Endothelial cell of umbilical vein (primary cell): Measurements from ENCODE around the gene FBN2. TPM values are rescaled to one million over a fixed set of nuclear protein-coding genes. Genes with fewer than 3 reads are reported as not detected.

Experiments used
- BruUV-seq: library from RNA; stranded (reverse); fragments of 400-500 nt; replicated peaks from 2 replicates; lab custom pipeline; 2021; lab: Mats Ljungman, UMichigan
- CTCF ChIA-PET: fragments of 300-600, 350-600 bp; sonication (Branson Sonifier 250); formaldehyde crosslinking; loops from one replicate; lab custom pipeline; 2021; ENCODE audit warnings: antibody characterized with exemption, inconsistent platforms; lab: Charles Lee
- POLR2A ChIA-PET: fragments of 300-600, 350-600 bp; sonication (Branson Sonifier 250); formaldehyde crosslinking; loops from one replicate; lab custom pipeline; 2021; ENCODE audit warnings: antibody characterized with exemption, inconsistent platforms; lab: Charles Lee
- DNase-seq: peaks from one replicate; pipeline ENCODE4 v3.0.0-alpha.2; 2011; ENCODE audit warnings: low read depth, low spot score
- FAIRE-seq: peaks from 2 replicates; lab custom pipeline; 2011; peaks lifted over from hg19 to GRCh38; lab: Jason Lieb, UNC
- H2AFZ ChIP-seq: 2 replicates; pipeline ENCODE4 v1.6.0; 2012; ENCODE audit warnings: low read depth, low read length, control low read depth, inconsistent platforms
- H3K27ac ChIP-seq: 2 replicates; pipeline ENCODE4 v1.5.1; 2011; ENCODE audit warnings: low read depth, mild to moderate bottlenecking, control low read depth, low read length, moderate library complexity; ENCODE audit not compliant: insufficient read depth
- H3K27me3 ChIP-seq, 2 experiments: 2 replicates each; pipeline versions ENCODE4 v1.6.0 to v1.6.1; 2011; ENCODE audit warnings: low read length in 2 of 2, mixed read lengths in 1 of 2; ENCODE audit not compliant: control insufficient read depth in 2 of 2, insufficient read depth in 2 of 2
- H3K36me3 ChIP-seq, 2 experiments: 2 replicates in 1 of 2; 3 replicates in 1 of 2; pipeline ENCODE4 v1.5.1; 2011; ENCODE audit warnings: low read length in 2 of 2, mild to moderate bottlenecking in 1 of 2, moderate library complexity in 1 of 2; ENCODE audit not compliant: control insufficient read depth in 2 of 2, insufficient read depth in 2 of 2; ENCODE audit errors: extremely low read depth in 1 of 2
- H3K4me1 ChIP-seq: 3 replicates; pipeline ENCODE4 v1.5.1; 2011; ENCODE audit warnings: mild to moderate bottlenecking, low read length; ENCODE audit not compliant: control insufficient read depth, insufficient read depth; ENCODE audit errors: extremely low read depth
- H3K4me2 ChIP-seq: 2 replicates; pipeline ENCODE4 v1.6.1; 2011; ENCODE audit warnings: low read length, control low read depth, mixed read lengths; ENCODE audit not compliant: insufficient read depth
- H3K4me3 ChIP-seq, 3 experiments: fragments of 200-600 bp in 1 of 3; sonication (generic), shearing (Covaris generic) in 1 of 3; replicated peaks in 1 of 3; 2 replicates each; pipeline ENCODE4 v1.5.1; 2011 to 2016; ENCODE audit warnings: control low read depth in 3 of 3, low read length in 3 of 3, mild to moderate bottlenecking in 2 of 3, inconsistent platforms in 1 of 3, low read depth in 1 of 3, moderate library complexity in 1 of 3; ENCODE audit not compliant: insufficient read depth in 1 of 3
- H3K79me2 ChIP-seq: 2 replicates; pipeline ENCODE4 v1.6.0; 2012; ENCODE audit warnings: low read length, inconsistent platforms; ENCODE audit not compliant: control insufficient read depth, insufficient read depth
- H3K9ac ChIP-seq: replicated peaks from 2 replicates; pipeline ENCODE3; 2011; ENCODE audit warnings: low read length, control low read depth; ENCODE audit not compliant: insufficient read depth; ENCODE audit errors: extremely low read depth
- H3K9me1 ChIP-seq: replicated peaks from 3 replicates; pipeline ENCODE4 v1.6.0; 2011; ENCODE audit warnings: mild to moderate bottlenecking, low read length; ENCODE audit not compliant: control insufficient read depth, insufficient read depth; ENCODE audit errors: extremely low read depth
- H3K9me3 ChIP-seq: replicated peaks from 2 replicates; pipeline ENCODE4 v1.5.1; 2012; ENCODE audit warnings: low read length, inconsistent platforms; ENCODE audit not compliant: control insufficient read depth, insufficient read depth
- H4K20me1 ChIP-seq: replicated peaks from 2 replicates; pipeline ENCODE3; 2011; ENCODE audit warnings: mild to moderate bottlenecking, low read length; ENCODE audit not compliant: control insufficient read depth, insufficient read depth; ENCODE audit errors: extremely low read depth
- EZH2 ChIP-seq: IDR thresholded peaks from 2 replicates; pipeline ENCODE4 v1.6.1; 2012; ENCODE audit warnings: borderline replicate concordance, low read depth, mild to moderate bottlenecking, moderate library complexity, low read length, inconsistent platforms; ENCODE audit not compliant: severe bottlenecking
- FOS ChIP-seq: IDR thresholded peaks from 2 replicates; pipeline ENCODE4 v1.6.1; 2011; ENCODE audit warnings: mild to moderate bottlenecking, low read length, moderate library complexity, borderline replicate concordance; ENCODE audit not compliant: insufficient read depth
- GATA2 ChIP-seq: IDR thresholded peaks from 2 replicates; pipeline ENCODE4 v1.7.0; 2011; ENCODE audit warnings: low read depth, mild to moderate bottlenecking, moderate library complexity, mixed read lengths, low read length; ENCODE audit not compliant: insufficient read length, insufficient read depth
- JUN ChIP-seq: IDR thresholded peaks from 2 replicates; pipeline ENCODE4 v1.6.1; 2011; ENCODE audit warnings: borderline replicate concordance, low read depth; ENCODE audit not compliant: insufficient read length, insufficient read depth
- MYC ChIP-seq: IDR thresholded peaks from one replicate; pipeline ENCODE4 v1.6.1; 2011; ENCODE audit warnings: mild to moderate bottlenecking, low read depth, low read length
- POLR2A ChIP-seq: IDR thresholded peaks from 2 replicates; pipeline ENCODE4 v1.6.1; 2012; ENCODE audit warnings: low read depth, mild to moderate bottlenecking, control low read depth, low read length
- POLR2AphosphoS5 ChIP-seq: IDR thresholded peaks from 2 replicates; pipeline ENCODE4 v1.6.1; 2012; ENCODE audit warnings: low read depth, mild to moderate bottlenecking, control low read depth, low read length, moderate library complexity; ENCODE audit not compliant: insufficient read depth
- dilution Hi-C: fragments of 300-500 bp; cut with MboI; formaldehyde crosslinking; loops from one replicate; pipeline ENCODE4 v1.15.0; 2019; ENCODE audit warnings: low sequenced_read_pairs; ENCODE audit not compliant: extremely low pct_ligation_motif_present
- intact Hi-C: fragments of 100-400 bp; cut with micrococcal nuclease; formaldehyde crosslinking; loops from one replicate; pipeline ENCODE4 v1.10.0; 2022
- polyA plus RNA-seq, 4 experiments: library from polyadenylated mRNA; depleted of rRNA in 3 of 4; stranded (reverse) in 3 of 4; unstranded in 1 of 4; fragments of >200 nt; gene quantifications; 2 replicates each; pipeline versions ENCODE4 v1.2.1 to v1.2.3, GENCODE V29; 2011 to 2012; ENCODE audit warnings: missing spikeins in 1 of 4
- total RNA-seq: library from RNA; stranded (reverse); gene quantifications from 2 replicates; pipeline ENCODE4 v1.2.3, GENCODE V29; 2021
- TF ChIP-seq, protein P1 (sequence below), 2 donors: IDR thresholded peaks; 1 replicate in 1 of 2; 2 replicates in 1 of 2; pipeline ENCODE4 v1.5.1; 2011; ENCODE audit warnings: low read length in 2 of 2, mild to moderate bottlenecking in 2 of 2, moderate library complexity in 2 of 2, control low read depth in 1 of 2, inconsistent platforms in 1 of 2, low read depth in 1 of 2; ENCODE audit not compliant: insufficient read depth in 1 of 2; ENCODE audit errors: extremely low read depth in 1 of 2
- TF ChIP-seq, protein P2 (sequence below): IDR thresholded peaks from 2 replicates; pipeline ENCODE4 v1.6.1; 2011; ENCODE audit not compliant: insufficient read depth, insufficient read length

FBN2 gene
- total and polyA plus RNA-seq, 2 donors (not counting 3 experiments of a cell fraction or from before 2014, with no cell fraction given), result 21.8 to 57.4 TPM

DNA sequence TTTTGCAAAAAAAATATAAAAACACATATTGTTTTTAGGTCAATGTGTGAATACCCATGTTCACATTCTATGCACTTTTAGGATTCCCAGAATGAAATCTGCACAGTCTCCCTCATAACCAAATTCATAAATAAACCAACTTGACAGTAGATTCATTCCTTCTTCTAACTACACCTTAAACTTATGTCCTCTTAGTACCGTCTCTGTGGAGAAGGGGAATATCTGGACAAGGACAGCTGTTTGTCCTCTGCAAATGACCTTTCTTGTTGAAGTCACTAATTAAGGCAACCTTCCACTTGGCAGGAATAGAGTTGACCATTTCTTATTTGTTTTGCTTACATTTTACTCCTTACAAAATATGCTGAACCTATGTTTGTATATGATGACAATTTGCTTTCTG lies 71.1 kb downstream of the FBN2 start:
- ChIA-PET CTCF (no interaction called here), POLR2A (no interaction called here)
- TF ChIP-seq FOS (no peak), GATA2 (no peak)
- H4K20me1 ChIP-seq, result no peaks in the 10 kb centered on the region
- H3K9me3 ChIP-seq, result no peaks in the 10 kb centered on the region
- no peak for DNase-seq
- no peaks in the 10 kb centered on the region for H3K9me1 ChIP-seq
- no peaks in the 10 kb centered on the region for H3K27me3 ChIP-seq
- no peaks in the 10 kb centered on the region for H3K79me2 ChIP-seq
- dilution Hi-C loops (no loop called here), intact Hi-C loops (no loop called here)
- no peak overlapping the region for H3K9ac ChIP-seq
- H3K4me2 ChIP-seq, result no peak overlapping the region
- no peaks in the 10 kb centered on the region for H3K4me1 ChIP-seq
- no peaks in the 10 kb centered on the region for H3K36me3 ChIP-seq
- no peak for FAIRE-seq
- no peak overlapping the region for H2AFZ ChIP-seq
- no peak overlapping the region for H3K27ac ChIP-seq
- H3K4me3 ChIP-seq, result no peak overlapping the region
- no TSS peak for BruUV-seq

DNA sequence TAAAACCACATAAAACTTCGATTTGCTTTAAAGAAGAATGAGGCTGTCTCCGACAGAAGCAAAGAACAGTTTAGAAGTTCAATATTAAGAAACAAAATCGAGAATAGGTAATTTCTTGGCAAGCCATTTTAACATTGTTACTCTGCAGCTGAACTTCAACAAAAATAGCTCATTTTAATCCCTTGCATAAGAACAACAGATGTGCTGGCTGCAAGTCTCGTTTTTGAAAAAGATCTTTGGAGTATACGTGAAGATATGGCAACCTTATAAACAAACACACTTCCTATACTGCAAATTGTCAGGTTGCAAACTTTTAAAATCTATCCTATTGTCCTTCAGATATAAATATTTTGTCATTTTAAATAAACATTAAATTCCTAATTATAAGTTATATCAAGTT lies 71.5 kb downstream of the FBN2 start:
- no peaks in the 10 kb centered on the region for H3K27me3 ChIP-seq

More for the DNA sequence above, 71.5 kb downstream of the FBN2 start:
- no peaks in the 10 kb centered on the region for H3K4me1 ChIP-seq
- DNase-seq, result no peak
- no peak overlapping the region for H2AFZ ChIP-seq
- TF ChIP-seq POLR2A, result no peak
- no peak for TF ChIP-seq JUN
- no peak for TF ChIP-seq MYC
- TF ChIP-seq, protein P1, sequence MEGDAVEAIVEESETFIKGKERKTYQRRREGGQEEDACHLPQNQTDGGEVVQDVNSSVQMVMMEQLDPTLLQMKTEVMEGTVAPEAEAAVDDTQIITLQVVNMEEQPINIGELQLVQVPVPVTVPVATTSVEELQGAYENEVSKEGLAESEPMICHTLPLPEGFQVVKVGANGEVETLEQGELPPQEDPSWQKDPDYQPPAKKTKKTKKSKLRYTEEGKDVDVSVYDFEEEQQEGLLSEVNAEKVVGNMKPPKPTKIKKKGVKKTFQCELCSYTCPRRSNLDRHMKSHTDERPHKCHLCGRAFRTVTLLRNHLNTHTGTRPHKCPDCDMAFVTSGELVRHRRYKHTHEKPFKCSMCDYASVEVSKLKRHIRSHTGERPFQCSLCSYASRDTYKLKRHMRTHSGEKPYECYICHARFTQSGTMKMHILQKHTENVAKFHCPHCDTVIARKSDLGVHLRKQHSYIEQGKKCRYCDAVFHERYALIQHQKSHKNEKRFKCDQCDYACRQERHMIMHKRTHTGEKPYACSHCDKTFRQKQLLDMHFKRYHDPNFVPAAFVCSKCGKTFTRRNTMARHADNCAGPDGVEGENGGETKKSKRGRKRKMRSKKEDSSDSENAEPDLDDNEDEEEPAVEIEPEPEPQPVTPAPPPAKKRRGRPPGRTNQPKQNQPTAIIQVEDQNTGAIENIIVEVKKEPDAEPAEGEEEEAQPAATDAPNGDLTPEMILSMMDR (IDR thresholded peaks at IDR 0.05; ENCODE audit: extremely low read depth in 1 of 2, insufficient read depth in 1 of 2, low read depth in 1 of 2, low read length in 2 of 2), result no peak
- TF ChIP-seq POLR2AphosphoS5, result no peak
- no peak for TF ChIP-seq GATA2
- TF ChIP-seq FOS, result no peak
- TF ChIP-seq, protein P2, sequence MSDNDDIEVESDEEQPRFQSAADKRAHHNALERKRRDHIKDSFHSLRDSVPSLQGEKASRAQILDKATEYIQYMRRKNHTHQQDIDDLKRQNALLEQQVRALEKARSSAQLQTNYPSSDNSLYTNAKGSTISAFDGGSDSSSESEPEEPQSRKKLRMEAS, result no peak
- TF ChIP-seq EZH2, result no peak
- no peak overlapping the region for H3K4me3 ChIP-seq
- no peaks in the 10 kb centered on the region for H3K9me1 ChIP-seq
- intact Hi-C loops, result no loop called here
- H3K9ac ChIP-seq, result no peak overlapping the region
- no peak for FAIRE-seq
- no peaks in the 10 kb centered on the region for H3K9me3 ChIP-seq
- BruUV-seq, result no TSS peak
- POLR2A ChIA-PET, result no interaction called here
- H4K20me1 ChIP-seq, result no peaks in the 10 kb centered on the region
- dilution Hi-C loops, result no loop called here
- H3K36me3 ChIP-seq, result no peaks in the 10 kb centered on the region
- no peak overlapping the region for H3K4me2 ChIP-seq
- CTCF ChIA-PET, result no interaction called here
- H3K27ac ChIP-seq, result no peak overlapping the region
- H3K79me2 ChIP-seq, result no peaks in the 10 kb centered on the region
